NCI-H2196 (cell line): ENCODE data around the gene IFNL4.
"Not testable (repeated sequence)": the region's sequence is repeated elsewhere in the genome, so short reads cannot be mapped to it uniquely, and the experiment has no call there.

ENCODE experiments used
- DNase-seq: peaks from one replicate; lab custom pipeline; 2025; ENCODE audit not compliant: unreplicated experiment; lab: John Stamatoyannopoulos, UW

Gene IFNL4

GRCh38 chr19:39248806-39249205 lies at the start of gene IFNL4:
TSS of gene IFNL4 (minus strand) at chr19:39248856.
- DNase-seq: no peak

- DNase-seq: no peak
Observed at GRCh38 chr19:39297931-39298634, 49.4 kb upstream of the IFNL4 start.

- DNase-seq: no peak
Observed at GRCh38 chr19:39296906-39297305, 48.2 kb upstream of the IFNL4 start.

- DNase-seq: no peak
Observed at GRCh38 chr19:39296055-39296645, 47.5 kb upstream of the IFNL4 start, which contains the start of gene IFNL1. TSS of gene IFNL1 (plus strand) at chr19:39296407. CDS start at chr19:39296422, 15 bp downstream.

- DNase-seq: no peak
Observed at GRCh38 chr19:39293394-39293793, 44.7 kb upstream of the IFNL4 start.

GRCh38 chr19:39284032-39284431 lies 35.4 kb upstream of the IFNL4 start:
- no peak for DNase-seq

GRCh38 chr19:39282021-39282420 lies 33.4 kb upstream of the IFNL4 start:
- DNase-seq: no peak

- no peak for DNase-seq
Observed at GRCh38 chr19:39277598-39277997, 28.9 kb upstream of the IFNL4 start.

- DNase-seq: no peak
Observed at GRCh38 chr19:39276740-39277139, 28.1 kb upstream of the IFNL4 start.

GRCh38 chr19:39275578-39275977 lies 26.9 kb upstream of the IFNL4 start:
- DNase-seq: no peak

- not testable (repeated sequence) for DNase-seq
Observed at GRCh38 chr19:39273859-39274258, 25.2 kb upstream of the IFNL4 start.

- DNase-seq: peak; percentile 20
Observed at GRCh38 chr19:39270036-39270871, 21.6 kb upstream of the IFNL4 start.

GRCh38 chr19:39269369-39269768 lies 20.7 kb upstream of the IFNL4 start:
- DNase-seq: not testable (repeated sequence)

GRCh38 chr19:39268531-39269223 lies 20.0 kb upstream of the IFNL4 start:
- not testable (repeated sequence) for DNase-seq

GRCh38 chr19:39268085-39268484 lies 19.4 kb upstream of the IFNL4 start, which contains the start of gene IFNL2:
TSS of gene IFNL2 (plus strand) at chr19:39268396. CDS start at chr19:39268569, 173 bp downstream.
- not testable (repeated sequence) for DNase-seq

GRCh38 chr19:39265321-39265916 lies 16.8 kb upstream of the IFNL4 start:
- DNase-seq: no peak

GRCh38 chr19:39264306-39265290 lies 15.9 kb upstream of the IFNL4 start:
- DNase-seq: no peak

GRCh38 chr19:39263912-39264305 lies 15.3 kb upstream of the IFNL4 start:
- no peak for DNase-seq

- no peak for DNase-seq
Observed at GRCh38 chr19:39262496-39262895, 13.8 kb upstream of the IFNL4 start.
